ENCODE measurements around the gene IPO13. TPM values are rescaled to one million over a fixed set of nuclear protein-coding genes. Genes with fewer than 3 reads are reported as not detected.

IPO13 gene
- total and polyA plus RNA-seq, 2 donors (not counting 1 experiment from before 2014, with no cell fraction given): 12.8 to 18.5 TPM

DNA sequence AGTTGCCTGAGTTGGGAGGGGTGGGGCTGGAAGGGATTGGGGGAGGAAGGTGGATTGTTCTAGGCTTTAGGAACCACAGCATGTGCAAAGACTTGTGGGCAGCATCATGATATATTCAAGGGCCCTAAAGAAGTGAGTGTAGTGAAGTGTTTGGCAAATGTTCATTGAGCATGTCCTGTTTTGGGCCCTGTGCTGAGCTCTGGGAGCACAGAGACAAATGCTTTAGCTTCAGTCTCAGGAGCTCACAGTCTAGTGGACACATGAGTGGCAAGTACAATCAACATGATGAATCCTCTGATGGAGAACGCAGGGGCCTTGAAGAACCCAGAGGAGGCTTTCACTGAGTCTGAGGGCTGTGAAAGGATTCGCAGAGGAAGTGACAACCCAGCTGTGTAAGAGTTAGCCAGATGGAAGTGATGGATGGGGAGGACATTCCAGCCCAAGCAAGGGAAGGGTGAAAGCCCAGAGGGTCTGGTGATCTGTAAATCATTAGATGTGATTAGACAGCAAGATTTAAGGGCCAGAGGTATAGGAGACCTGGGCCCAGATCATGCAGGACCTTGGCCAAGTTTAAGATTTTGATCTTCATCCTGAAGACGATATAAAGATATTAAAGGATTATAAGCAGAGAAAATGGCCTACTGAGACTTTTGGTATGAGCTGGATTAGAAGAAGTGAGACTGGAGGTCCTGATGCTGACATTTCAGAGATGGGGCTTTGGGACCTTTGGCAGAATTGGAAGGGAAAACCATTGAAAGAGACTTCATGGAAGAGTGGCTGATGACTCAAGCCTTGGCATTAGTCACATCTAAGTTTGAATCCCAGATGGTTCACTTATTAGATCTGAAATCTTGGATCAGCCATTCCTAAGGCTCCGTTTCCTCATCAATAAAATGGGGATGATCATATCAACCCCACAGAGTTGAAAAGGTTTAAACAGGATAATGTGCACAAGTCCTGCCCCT is 4.6 kb downstream of the IPO13 start:
- H3K36me3 ChIP-seq (ENCODE audit: control insufficient read depth, insufficient read depth, low read length): peaks cover 2% of the 10 kb centered on the region
- H3K9ac ChIP-seq (ENCODE audit: insufficient read depth, low read length): no peak overlapping the region
- no peak overlapping the region for H3K27ac ChIP-seq (ENCODE audit: insufficient read depth, low read length)
- H3K4me3 ChIP-seq (replicated peaks in 1 of 4; ENCODE audit: control extremely low read depth in 1 of 4, insufficient read depth in 1 of 4, low read depth in 3 of 4, low read length in 4 of 4): no peak overlapping the region
- DNase-seq (ENCODE audit: low read depth in 2 of 2): no peak
- no peak for TF ChIP-seq EZH2 (IDR thresholded peaks at IDR 0.05; ENCODE audit: low read length, missing control alignments)
- TF ChIP-seq, protein P1, sequence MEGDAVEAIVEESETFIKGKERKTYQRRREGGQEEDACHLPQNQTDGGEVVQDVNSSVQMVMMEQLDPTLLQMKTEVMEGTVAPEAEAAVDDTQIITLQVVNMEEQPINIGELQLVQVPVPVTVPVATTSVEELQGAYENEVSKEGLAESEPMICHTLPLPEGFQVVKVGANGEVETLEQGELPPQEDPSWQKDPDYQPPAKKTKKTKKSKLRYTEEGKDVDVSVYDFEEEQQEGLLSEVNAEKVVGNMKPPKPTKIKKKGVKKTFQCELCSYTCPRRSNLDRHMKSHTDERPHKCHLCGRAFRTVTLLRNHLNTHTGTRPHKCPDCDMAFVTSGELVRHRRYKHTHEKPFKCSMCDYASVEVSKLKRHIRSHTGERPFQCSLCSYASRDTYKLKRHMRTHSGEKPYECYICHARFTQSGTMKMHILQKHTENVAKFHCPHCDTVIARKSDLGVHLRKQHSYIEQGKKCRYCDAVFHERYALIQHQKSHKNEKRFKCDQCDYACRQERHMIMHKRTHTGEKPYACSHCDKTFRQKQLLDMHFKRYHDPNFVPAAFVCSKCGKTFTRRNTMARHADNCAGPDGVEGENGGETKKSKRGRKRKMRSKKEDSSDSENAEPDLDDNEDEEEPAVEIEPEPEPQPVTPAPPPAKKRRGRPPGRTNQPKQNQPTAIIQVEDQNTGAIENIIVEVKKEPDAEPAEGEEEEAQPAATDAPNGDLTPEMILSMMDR (conservative IDR thresholded peaks at IDR 0.05 in 1 of 2, IDR thresholded peaks at IDR 0.05 in 1 of 2; ENCODE audit: low read depth in 1 of 2, low read length in 2 of 2): no peak
- no peaks in the 10 kb centered on the region for H3K4me1 ChIP-seq (ENCODE audit: control insufficient read depth, extremely low read depth, insufficient read depth, low read length)
- no peaks in the 10 kb centered on the region for H4K20me1 ChIP-seq (ENCODE audit: control insufficient read depth, extremely low read depth, insufficient read depth, low read length)
- no peak overlapping the region for H3K4me2 ChIP-seq (ENCODE audit: extremely low read depth, insufficient read depth, low read length)
- H3K27me3 ChIP-seq (ENCODE audit: control insufficient read depth, insufficient read depth, low read length): no peaks in the 10 kb centered on the region
- no peaks in the 10 kb centered on the region for H3K9me3 ChIP-seq (ENCODE audit: control insufficient read depth, insufficient read depth, low read depth, low read length)
- H2AFZ ChIP-seq (ENCODE audit: low read length): no peak overlapping the region
- H3K79me2 ChIP-seq (ENCODE audit: control insufficient read depth, insufficient read depth, low read length): peaks cover 19% of the 10 kb centered on the region

DNA sequence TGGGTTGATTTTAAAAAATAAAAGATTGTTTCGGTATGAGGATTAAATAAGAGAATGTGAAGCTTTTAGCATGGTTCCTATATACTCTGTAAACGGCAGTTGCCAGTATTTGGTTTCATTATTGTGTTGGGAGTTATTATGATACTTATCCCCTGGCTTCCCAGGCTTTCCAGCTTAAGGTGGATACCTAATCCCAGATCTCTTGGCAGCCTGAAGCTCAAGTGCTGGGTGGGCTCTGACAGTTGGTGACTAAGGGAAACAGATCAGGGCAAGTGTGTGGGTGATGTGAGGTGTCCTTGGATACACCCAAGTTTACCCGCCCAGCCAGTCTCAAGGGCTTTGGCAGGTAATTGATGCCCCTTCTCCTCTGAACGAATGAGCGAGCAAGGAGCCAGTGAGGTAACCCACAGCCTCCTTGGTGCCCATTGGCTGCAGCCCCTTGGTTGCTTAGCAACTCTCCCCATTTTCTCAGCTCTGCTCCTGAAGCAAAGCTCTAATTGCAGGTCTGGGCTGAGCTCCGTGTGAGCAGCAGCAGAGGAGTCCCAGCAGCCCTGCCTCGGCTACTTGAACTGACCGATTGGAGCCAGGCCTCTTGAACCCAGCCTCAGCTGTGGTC is 6.1 kb downstream of the IPO13 start:
- H3K9ac ChIP-seq (ENCODE audit: insufficient read depth, low read length): no peak overlapping the region
- H3K9me3 ChIP-seq (ENCODE audit: control insufficient read depth, insufficient read depth, low read depth, low read length): no peaks in the 10 kb centered on the region
- H3K4me3 ChIP-seq (replicated peaks in 1 of 4; ENCODE audit: control extremely low read depth in 1 of 4, insufficient read depth in 1 of 4, low read depth in 3 of 4, low read length in 4 of 4): no peak overlapping the region
- no peak overlapping the region for H3K4me2 ChIP-seq (ENCODE audit: extremely low read depth, insufficient read depth, low read length)
- H3K4me1 ChIP-seq (ENCODE audit: control insufficient read depth, extremely low read depth, insufficient read depth, low read length): no peaks in the 10 kb centered on the region
- no peak overlapping the region for H3K27ac ChIP-seq (ENCODE audit: insufficient read depth, low read length)
- H3K79me2 ChIP-seq (ENCODE audit: control insufficient read depth, insufficient read depth, low read length): peaks cover 11% of the 10 kb centered on the region
- H3K36me3 ChIP-seq (ENCODE audit: control insufficient read depth, insufficient read depth, low read length): peaks cover 7% of the 10 kb centered on the region
- DNase-seq (ENCODE audit: low read depth in 2 of 2): no peak
- H4K20me1 ChIP-seq (ENCODE audit: control insufficient read depth, extremely low read depth, insufficient read depth, low read length): no peaks in the 10 kb centered on the region
- no peaks in the 10 kb centered on the region for H3K27me3 ChIP-seq (ENCODE audit: control insufficient read depth, insufficient read depth, low read length)
- H2AFZ ChIP-seq (ENCODE audit: low read length): no peak overlapping the region
- TF ChIP-seq EZH2 (IDR thresholded peaks at IDR 0.05; ENCODE audit: low read length, missing control alignments): no peak

DNA sequence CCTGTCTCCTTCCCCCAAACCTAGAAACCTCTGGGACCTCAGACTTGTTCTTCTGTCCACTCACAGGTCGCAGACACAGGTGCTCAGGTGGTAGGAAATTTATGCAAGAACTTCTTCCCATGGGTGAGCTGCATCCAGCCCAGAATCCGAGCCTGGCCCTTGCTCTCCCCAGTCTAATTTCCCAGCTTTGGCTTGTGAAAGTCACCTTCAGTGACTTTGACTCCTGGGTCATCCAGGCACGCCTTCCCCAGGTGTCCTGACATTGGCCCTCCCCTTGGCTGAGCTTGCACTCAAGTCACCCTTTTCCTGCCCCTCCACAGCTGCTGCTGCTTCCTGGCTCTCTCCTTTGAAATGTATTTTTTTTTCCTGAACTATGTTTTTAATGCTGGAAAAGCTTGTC is 6.6 kb downstream of the IPO13 start:
- no peak overlapping the region for H3K4me2 ChIP-seq (ENCODE audit: extremely low read depth, insufficient read depth, low read length)
- no peak overlapping the region for H3K4me3 ChIP-seq (replicated peaks in 1 of 4; ENCODE audit: control extremely low read depth in 1 of 4, insufficient read depth in 1 of 4, low read depth in 3 of 4, low read length in 4 of 4)
- no peak overlapping the region for H3K27ac ChIP-seq (ENCODE audit: insufficient read depth, low read length)
- TF ChIP-seq EZH2 (IDR thresholded peaks at IDR 0.05; ENCODE audit: low read length, missing control alignments): no peak
- TF ChIP-seq, protein P1 (conservative IDR thresholded peaks at IDR 0.05 in 1 of 2, IDR thresholded peaks at IDR 0.05 in 1 of 2; ENCODE audit: low read depth in 1 of 2, low read length in 2 of 2): no peak
- no peak overlapping the region for H3K9ac ChIP-seq (ENCODE audit: insufficient read depth, low read length)
- H3K9me3 ChIP-seq (ENCODE audit: control insufficient read depth, insufficient read depth, low read depth, low read length): no peaks in the 10 kb centered on the region
- H3K27me3 ChIP-seq (ENCODE audit: control insufficient read depth, insufficient read depth, low read length): no peaks in the 10 kb centered on the region
- peaks cover 9% of the 10 kb centered on the region for H3K36me3 ChIP-seq (ENCODE audit: control insufficient read depth, insufficient read depth, low read length)
- DNase-seq (ENCODE audit: low read depth in 2 of 2): no peak
- no peaks in the 10 kb centered on the region for H4K20me1 ChIP-seq (ENCODE audit: control insufficient read depth, extremely low read depth, insufficient read depth, low read length)
- H3K79me2 ChIP-seq (ENCODE audit: control insufficient read depth, insufficient read depth, low read length): peaks cover 6% of the 10 kb centered on the region
- no peaks in the 10 kb centered on the region for H3K4me1 ChIP-seq (ENCODE audit: control insufficient read depth, extremely low read depth, insufficient read depth, low read length)
- no peak overlapping the region for H2AFZ ChIP-seq (ENCODE audit: low read length)
